ENCODE measurements around the gene RBM24.

DNA sequence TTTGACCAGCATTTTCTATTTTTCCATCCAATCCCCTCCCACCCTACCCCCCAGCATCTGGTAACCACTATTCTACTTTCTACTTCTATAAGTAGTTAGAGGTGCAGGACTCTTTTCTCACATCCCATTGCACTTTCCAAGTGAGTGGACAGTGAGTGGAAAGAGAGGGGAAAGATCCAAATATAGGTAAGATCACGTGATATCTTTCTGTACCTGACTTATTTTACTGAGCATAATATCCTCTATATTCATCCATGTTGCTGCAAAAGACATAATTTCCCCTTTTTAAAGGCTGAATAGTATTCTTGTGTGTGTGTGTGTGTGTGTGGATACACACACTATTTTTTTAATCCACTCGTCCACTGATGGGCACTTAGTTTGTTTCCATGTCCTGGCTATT is 18.1 kb downstream of the RBM24 start:
- TF ChIP-seq CTCF (IDR thresholded peaks at IDR 0.05): no peak
- TF ChIP-seq EZH2 (IDR thresholded peaks at IDR 0.05; ENCODE audit: borderline replicate concordance, insufficient read depth, low read depth, low read length, poor library complexity, severe bottlenecking): no peak

Measured in B cell (primary cell).